ENCODE data around the gene FOSB. TPM values are rescaled to one million over a fixed set of nuclear protein-coding genes. Genes with fewer than 3 reads are reported as not detected.

FOSB gene
- total and polyA plus RNA-seq, 4 donors: 0.18 to 1.3 (median 0.40) TPM

DNA sequence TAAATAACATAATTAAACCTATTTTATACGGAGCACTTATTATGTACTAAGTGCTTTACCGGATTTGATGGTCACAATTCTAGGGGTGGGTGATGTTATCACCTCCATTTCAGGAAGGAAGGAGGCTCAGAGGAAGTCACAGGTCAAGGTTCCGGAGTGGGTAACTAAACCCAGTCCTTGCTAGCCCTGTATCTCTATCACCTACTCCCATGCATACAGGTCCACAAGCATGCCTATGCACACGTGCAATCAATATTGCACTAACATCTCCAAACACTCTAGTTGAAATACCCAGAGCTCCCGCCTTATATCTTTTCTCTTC is 17.8 kb upstream of the FOSB start:
- Histone ChIP-seq H3K9me3 (ENCODE audit: control insufficient read depth in 4 of 4, low read length in 3 of 4) (no peaks in the 10 kb centered on the region), H3K4me1 (ENCODE audit: control insufficient read depth in 4 of 4, insufficient read depth in 4 of 4, low read length in 3 of 4) (peaks cover 0 to 15% (median 2%) of the 10 kb centered on the region in 4 donors), H3K4me3 (ENCODE audit: low read depth in 1 of 3, low read length in 3 of 3) (peak overlapping the region; percentile 33 to 54 (median 36)), H3K36me3 (ENCODE audit: control insufficient read depth in 4 of 4, insufficient read depth in 3 of 4, low read depth in 1 of 4, low read length in 3 of 4) (no peaks in the 10 kb centered on the region), H3K9ac (ENCODE audit: low read depth in 1 of 2, low read length in 2 of 2) (peak overlapping the region; percentile 1 to 8), H3K27me3 (ENCODE audit: control insufficient read depth in 4 of 4, insufficient read depth in 4 of 4, low read length in 3 of 4) (no peaks in the 10 kb centered on the region), H3K27ac (ENCODE audit: low read depth in 1 of 2, low read length in 2 of 2) (peak overlapping the region; percentile 37 to 47)
- TF ChIP-seq, protein P1, sequence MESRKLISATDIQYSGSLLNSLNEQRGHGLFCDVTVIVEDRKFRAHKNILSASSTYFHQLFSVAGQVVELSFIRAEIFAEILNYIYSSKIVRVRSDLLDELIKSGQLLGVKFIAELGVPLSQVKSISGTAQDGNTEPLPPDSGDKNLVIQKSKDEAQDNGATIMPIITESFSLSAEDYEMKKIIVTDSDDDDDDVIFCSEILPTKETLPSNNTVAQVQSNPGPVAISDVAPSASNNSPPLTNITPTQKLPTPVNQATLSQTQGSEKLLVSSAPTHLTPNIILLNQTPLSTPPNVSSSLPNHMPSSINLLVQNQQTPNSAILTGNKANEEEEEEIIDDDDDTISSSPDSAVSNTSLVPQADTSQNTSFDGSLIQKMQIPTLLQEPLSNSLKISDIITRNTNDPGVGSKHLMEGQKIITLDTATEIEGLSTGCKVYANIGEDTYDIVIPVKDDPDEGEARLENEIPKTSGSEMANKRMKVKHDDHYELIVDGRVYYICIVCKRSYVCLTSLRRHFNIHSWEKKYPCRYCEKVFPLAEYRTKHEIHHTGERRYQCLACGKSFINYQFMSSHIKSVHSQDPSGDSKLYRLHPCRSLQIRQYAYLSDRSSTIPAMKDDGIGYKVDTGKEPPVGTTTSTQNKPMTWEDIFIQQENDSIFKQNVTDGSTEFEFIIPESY (IDR thresholded peaks at IDR 0.05): no peak
- no peak for TF ChIP-seq HNF4G (IDR thresholded peaks at IDR 0.05)
- WGBS: 39% methylated on average over 5 of the region's 5 CpGs
- DNase-seq (ENCODE audit: low spot score): no peak

DNA sequence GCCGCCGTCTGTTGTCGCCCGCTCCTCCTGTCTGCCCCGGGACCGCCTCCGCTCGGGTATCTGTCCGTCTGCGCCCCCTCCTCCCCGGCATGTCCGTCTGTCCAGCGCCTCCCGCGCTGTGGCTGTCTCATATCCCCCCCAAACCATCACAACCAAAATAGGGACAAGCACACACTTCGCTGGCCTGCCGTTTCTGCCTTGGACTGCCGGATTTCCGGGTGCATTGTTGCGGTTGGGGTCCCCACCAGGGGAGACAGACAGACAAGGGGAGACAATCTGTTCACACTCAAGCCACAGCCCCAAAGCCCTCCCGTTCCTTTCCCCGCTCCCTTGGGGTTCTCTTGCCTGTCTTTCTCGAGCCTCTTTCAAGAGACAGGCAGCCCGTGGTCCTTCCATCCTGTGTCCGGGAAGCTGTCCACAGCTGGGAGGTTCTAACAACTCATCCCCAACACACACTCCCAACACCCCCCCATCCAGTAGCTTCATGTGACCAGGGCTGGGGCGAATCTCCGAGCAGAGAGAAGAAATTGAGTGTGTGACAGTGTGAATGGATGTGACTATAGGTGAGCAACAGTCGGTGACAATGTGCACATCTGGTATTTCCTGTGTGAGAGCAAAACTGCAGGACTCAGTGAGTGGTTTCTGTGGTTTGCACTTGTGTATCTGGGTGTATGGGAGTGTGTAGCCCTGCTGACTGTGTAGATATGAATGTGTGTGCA is 16.5 kb upstream of the FOSB start:
- Histone ChIP-seq H3K27ac (ENCODE audit: low read depth in 1 of 2, low read length in 2 of 2) (peak overlapping the region; percentile 36 to 66), H3K9ac (ENCODE audit: low read depth in 1 of 2, low read length in 2 of 2) (no peak overlapping the region), H3K36me3 (ENCODE audit: control insufficient read depth in 4 of 4, insufficient read depth in 3 of 4, low read depth in 1 of 4, low read length in 3 of 4) (no peaks in the 10 kb centered on the region), H3K9me3 (ENCODE audit: control insufficient read depth in 4 of 4, low read length in 3 of 4) (no peaks in the 10 kb centered on the region), H3K4me1 (ENCODE audit: control insufficient read depth in 4 of 4, insufficient read depth in 4 of 4, low read length in 3 of 4) (peaks cover 0 to 15% (median 6%) of the 10 kb centered on the region in 4 donors), H3K4me3 (ENCODE audit: low read depth in 1 of 3, low read length in 3 of 3) (peak overlapping the region; percentile 37 to 54 (median 52)), H3K27me3 (ENCODE audit: control insufficient read depth in 4 of 4, insufficient read depth in 4 of 4, low read length in 3 of 4) (no peaks in the 10 kb centered on the region)
- no peak for DNase-seq (ENCODE audit: low spot score)
- WGBS: 12% methylated on average over 28 of the region's 28 CpGs
- TF ChIP-seq, protein P2, sequence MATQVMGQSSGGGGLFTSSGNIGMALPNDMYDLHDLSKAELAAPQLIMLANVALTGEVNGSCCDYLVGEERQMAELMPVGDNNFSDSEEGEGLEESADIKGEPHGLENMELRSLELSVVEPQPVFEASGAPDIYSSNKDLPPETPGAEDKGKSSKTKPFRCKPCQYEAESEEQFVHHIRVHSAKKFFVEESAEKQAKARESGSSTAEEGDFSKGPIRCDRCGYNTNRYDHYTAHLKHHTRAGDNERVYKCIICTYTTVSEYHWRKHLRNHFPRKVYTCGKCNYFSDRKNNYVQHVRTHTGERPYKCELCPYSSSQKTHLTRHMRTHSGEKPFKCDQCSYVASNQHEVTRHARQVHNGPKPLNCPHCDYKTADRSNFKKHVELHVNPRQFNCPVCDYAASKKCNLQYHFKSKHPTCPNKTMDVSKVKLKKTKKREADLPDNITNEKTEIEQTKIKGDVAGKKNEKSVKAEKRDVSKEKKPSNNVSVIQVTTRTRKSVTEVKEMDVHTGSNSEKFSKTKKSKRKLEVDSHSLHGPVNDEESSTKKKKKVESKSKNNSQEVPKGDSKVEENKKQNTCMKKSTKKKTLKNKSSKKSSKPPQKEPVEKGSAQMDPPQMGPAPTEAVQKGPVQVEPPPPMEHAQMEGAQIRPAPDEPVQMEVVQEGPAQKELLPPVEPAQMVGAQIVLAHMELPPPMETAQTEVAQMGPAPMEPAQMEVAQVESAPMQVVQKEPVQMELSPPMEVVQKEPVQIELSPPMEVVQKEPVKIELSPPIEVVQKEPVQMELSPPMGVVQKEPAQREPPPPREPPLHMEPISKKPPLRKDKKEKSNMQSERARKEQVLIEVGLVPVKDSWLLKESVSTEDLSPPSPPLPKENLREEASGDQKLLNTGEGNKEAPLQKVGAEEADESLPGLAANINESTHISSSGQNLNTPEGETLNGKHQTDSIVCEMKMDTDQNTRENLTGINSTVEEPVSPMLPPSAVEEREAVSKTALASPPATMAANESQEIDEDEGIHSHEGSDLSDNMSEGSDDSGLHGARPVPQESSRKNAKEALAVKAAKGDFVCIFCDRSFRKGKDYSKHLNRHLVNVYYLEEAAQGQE (IDR thresholded peaks at IDR 0.05): peak; percentile 25
- TF ChIP-seq FOXA2 (IDR thresholded peaks at IDR 0.05): no peak

DNA sequence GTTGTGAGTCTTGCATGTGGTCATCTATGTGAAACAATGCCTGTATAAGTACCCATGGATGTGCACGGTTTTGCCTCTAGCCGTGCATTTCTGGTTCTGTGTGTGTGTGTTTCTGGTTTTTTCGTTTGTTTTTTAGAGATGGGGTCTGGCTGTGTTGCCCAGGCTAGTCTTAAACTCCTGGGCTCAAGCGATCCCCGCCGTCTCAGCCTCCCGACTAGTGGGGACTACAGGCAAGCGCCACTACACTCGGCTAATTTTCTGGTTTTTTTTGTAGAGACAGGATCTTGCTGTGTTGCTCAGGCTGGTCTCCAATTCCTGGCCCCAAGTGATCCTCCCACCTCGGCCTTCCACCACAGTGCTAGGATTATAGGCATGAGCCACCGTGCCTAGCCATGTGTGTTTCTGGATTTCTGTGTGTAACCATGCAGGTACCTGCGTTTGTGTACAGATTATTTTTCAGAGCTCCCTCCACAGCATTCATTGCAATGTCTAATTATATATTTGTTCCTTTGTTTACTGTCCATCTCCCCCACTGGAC is 15.9 kb upstream of the FOSB start:
- H3K27ac ChIP-seq (ENCODE audit: low read depth in 1 of 2, low read length in 2 of 2): peak overlapping the region in 1 of 2 donors; percentile 36
- H3K4me3 ChIP-seq (ENCODE audit: low read depth in 1 of 3, low read length in 3 of 3): no peak overlapping the region
- peaks cover 0 to 15% (median 6%) of the 10 kb centered on the region in 4 donors for H3K4me1 ChIP-seq (ENCODE audit: control insufficient read depth in 4 of 4, insufficient read depth in 4 of 4, low read length in 3 of 4)

More for the DNA sequence above, 15.9 kb upstream of the FOSB start:
- no peaks in the 10 kb centered on the region for H3K27me3 ChIP-seq (ENCODE audit: control insufficient read depth in 4 of 4, insufficient read depth in 4 of 4, low read length in 3 of 4)
- H3K36me3 ChIP-seq (ENCODE audit: control insufficient read depth in 4 of 4, insufficient read depth in 3 of 4, low read depth in 1 of 4, low read length in 3 of 4): no peaks in the 10 kb centered on the region
- H3K9ac ChIP-seq (ENCODE audit: low read depth in 1 of 2, low read length in 2 of 2): no peak overlapping the region
- 80% methylated on average over 12 of the region's 12 CpGs for WGBS
- TF ChIP-seq, protein P3, sequence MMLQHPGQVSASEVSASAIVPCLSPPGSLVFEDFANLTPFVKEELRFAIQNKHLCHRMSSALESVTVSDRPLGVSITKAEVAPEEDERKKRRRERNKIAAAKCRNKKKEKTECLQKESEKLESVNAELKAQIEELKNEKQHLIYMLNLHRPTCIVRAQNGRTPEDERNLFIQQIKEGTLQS (IDR thresholded peaks at IDR 0.05): no peak
- no peak for TF ChIP-seq HNF4G (IDR thresholded peaks at IDR 0.05)
- TF ChIP-seq TAF1 (conservative IDR thresholded peaks at IDR 0.05): no peak
- no peak for TF ChIP-seq RXRA (IDR thresholded peaks at IDR 0.05)
- TF ChIP-seq SP1 (IDR thresholded peaks at IDR 0.05): no peak
- TF ChIP-seq, protein P4, sequence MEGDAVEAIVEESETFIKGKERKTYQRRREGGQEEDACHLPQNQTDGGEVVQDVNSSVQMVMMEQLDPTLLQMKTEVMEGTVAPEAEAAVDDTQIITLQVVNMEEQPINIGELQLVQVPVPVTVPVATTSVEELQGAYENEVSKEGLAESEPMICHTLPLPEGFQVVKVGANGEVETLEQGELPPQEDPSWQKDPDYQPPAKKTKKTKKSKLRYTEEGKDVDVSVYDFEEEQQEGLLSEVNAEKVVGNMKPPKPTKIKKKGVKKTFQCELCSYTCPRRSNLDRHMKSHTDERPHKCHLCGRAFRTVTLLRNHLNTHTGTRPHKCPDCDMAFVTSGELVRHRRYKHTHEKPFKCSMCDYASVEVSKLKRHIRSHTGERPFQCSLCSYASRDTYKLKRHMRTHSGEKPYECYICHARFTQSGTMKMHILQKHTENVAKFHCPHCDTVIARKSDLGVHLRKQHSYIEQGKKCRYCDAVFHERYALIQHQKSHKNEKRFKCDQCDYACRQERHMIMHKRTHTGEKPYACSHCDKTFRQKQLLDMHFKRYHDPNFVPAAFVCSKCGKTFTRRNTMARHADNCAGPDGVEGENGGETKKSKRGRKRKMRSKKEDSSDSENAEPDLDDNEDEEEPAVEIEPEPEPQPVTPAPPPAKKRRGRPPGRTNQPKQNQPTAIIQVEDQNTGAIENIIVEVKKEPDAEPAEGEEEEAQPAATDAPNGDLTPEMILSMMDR (IDR thresholded peaks at IDR 0.05; ENCODE audit: low read depth, low read length, missing input control): no peak
- TF ChIP-seq FOXA2 (IDR thresholded peaks at IDR 0.05): no peak
- no peak for TF ChIP-seq GABPA (IDR thresholded peaks at IDR 0.05 in 1 of 2, conservative IDR thresholded peaks at IDR 0.05 in 1 of 2)
- TF ChIP-seq, protein P2 (IDR thresholded peaks at IDR 0.05): no peak
- no peak for TF ChIP-seq HNF4A (conservative IDR thresholded peaks at IDR 0.05)
- TF ChIP-seq, protein P5, sequence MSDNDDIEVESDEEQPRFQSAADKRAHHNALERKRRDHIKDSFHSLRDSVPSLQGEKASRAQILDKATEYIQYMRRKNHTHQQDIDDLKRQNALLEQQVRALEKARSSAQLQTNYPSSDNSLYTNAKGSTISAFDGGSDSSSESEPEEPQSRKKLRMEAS (IDR thresholded peaks at IDR 0.05): no peak
- no peak for DNase-seq (ENCODE audit: low spot score)
- H3K9me3 ChIP-seq (ENCODE audit: control insufficient read depth in 4 of 4, low read length in 3 of 4): no peaks in the 10 kb centered on the region

All from liver (tissue), 9 donors.